Measurements from ENCODE around the gene ACYP1. TPM values are rescaled to one million over a fixed set of nuclear protein-coding genes. Genes with fewer than 3 reads are reported as not detected.
A peak's percentile ranks its signal among the peaks of the same experiment; 100 is the strongest.

The ACYP1 gene
- total RNA-seq, 3 donors from 2014 or later (not counting 1 experiment from before 2014, with no cell fraction given) = 13.3 to 17.4 (median 14.9) TPM

DNA sequence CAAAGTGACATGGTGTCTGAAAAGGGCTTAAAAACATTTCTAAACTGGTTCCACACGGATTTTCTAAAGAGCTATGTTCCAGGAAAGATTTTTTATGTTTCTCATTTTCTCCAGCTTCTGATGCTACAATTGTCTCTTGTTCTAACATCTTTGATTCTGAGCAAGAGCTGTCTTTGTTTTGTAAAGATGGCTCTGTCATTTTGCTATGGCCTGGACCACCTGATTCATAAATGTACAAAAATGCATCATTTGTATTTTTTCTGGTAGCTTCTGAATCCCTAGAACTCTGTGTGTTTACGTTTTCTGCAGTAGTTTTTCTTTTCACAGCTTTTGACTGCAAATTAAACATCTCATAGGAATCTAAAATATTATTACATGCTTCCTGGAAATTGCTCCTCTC, 15.7 kb downstream of the ACYP1 start:
- no peak overlapping the region for H3K27ac ChIP-seq (ENCODE audit: low read length)
- Mint-ChIP-seq H3K4me3 (no peak overlapping the region), H3K36me3 (no peaks in the 10 kb centered on the region), H3K27ac (peak overlapping the region in 1 of 2 donors; percentile 12), H3K4me1 (peaks cover 20 to 55% of the 10 kb centered on the region in 2 donors), H3K9me3 (no peaks in the 10 kb centered on the region), H3K27me3 (ENCODE audit: low read depth in 2 of 2) (no peaks in the 10 kb centered on the region)
- H3K4me3 ChIP-seq (ENCODE audit: low read length) = no peak overlapping the region
- intact Hi-C loops (cut with micrococcal nuclease) = no loop called here
- H3K4me1 ChIP-seq (ENCODE audit: control insufficient read depth, insufficient read depth, low read length) = peaks cover 8% of the 10 kb centered on the region
- ATAC-seq (no peak), DNase-seq (no peak)
- H3K36me3 ChIP-seq (ENCODE audit: control insufficient read depth, insufficient read depth, low read length) = no peaks in the 10 kb centered on the region
- WGBS (ENCODE audit: insufficient coverage) = 89% methylated on average over 2 of the region's 2 CpGs
- no peaks in the 10 kb centered on the region for H3K27me3 ChIP-seq (ENCODE audit: control insufficient read depth, insufficient read depth, low read length)
- no peaks in the 10 kb centered on the region for H3K9me3 ChIP-seq (ENCODE audit: control insufficient read depth, insufficient read depth, low read length)
- no peak for TF ChIP-seq CTCF (IDR thresholded peaks at IDR 0.05)

GRCh38 chr14:75047506-75047905, 16.3 kb downstream of the ACYP1 start:
- intact Hi-C loops (cut with micrococcal nuclease) = no loop called here
- no peaks in the 10 kb centered on the region for H3K9me3 Mint-ChIP-seq
- DNase-seq (no peak), ATAC-seq (no peak)
- Histone ChIP-seq H3K36me3 (ENCODE audit: control insufficient read depth, insufficient read depth, low read length) (no peaks in the 10 kb centered on the region), H3K4me1 (ENCODE audit: control insufficient read depth, insufficient read depth, low read length) (peaks cover 8% of the 10 kb centered on the region), H3K4me3 (ENCODE audit: low read length) (no peak overlapping the region), H3K27ac (ENCODE audit: low read length) (no peak overlapping the region), H3K9me3 (ENCODE audit: control insufficient read depth, insufficient read depth, low read length) (no peaks in the 10 kb centered on the region), H3K27me3 (ENCODE audit: control insufficient read depth, insufficient read depth, low read length) (no peaks in the 10 kb centered on the region)
- H3K4me1 Mint-ChIP-seq = peaks cover 20 to 50% of the 10 kb centered on the region in 2 donors
- H3K36me3 Mint-ChIP-seq = no peaks in the 10 kb centered on the region
- no peak overlapping the region for H3K4me3 Mint-ChIP-seq
- no peak for TF ChIP-seq CTCF (IDR thresholded peaks at IDR 0.05)
- no peak overlapping the region for H3K27ac Mint-ChIP-seq
- WGBS (ENCODE audit: insufficient coverage) = 97% methylated on average over 4 of the region's 4 CpGs
- H3K27me3 Mint-ChIP-seq (ENCODE audit: low read depth in 2 of 2) = no peaks in the 10 kb centered on the region

- no peaks in the 10 kb centered on the region for H3K27me3 ChIP-seq (ENCODE audit: control insufficient read depth, insufficient read depth, low read length)
- Mint-ChIP-seq H3K4me1 (peaks cover 20 to 50% of the 10 kb centered on the region in 2 donors), H3K27me3 (ENCODE audit: low read depth in 2 of 2) (no peaks in the 10 kb centered on the region), H3K9me3 (no peaks in the 10 kb centered on the region), H3K36me3 (no peaks in the 10 kb centered on the region), H3K27ac (no peak overlapping the region), H3K4me3 (no peak overlapping the region)
- H3K4me3 ChIP-seq (ENCODE audit: low read length) = no peak overlapping the region
- H3K4me1 ChIP-seq (ENCODE audit: control insufficient read depth, insufficient read depth, low read length) = peaks cover 8% of the 10 kb centered on the region
- peaks cover 4% of the 10 kb centered on the region for H3K36me3 ChIP-seq (ENCODE audit: control insufficient read depth, insufficient read depth, low read length)
- no peaks in the 10 kb centered on the region for H3K9me3 ChIP-seq (ENCODE audit: control insufficient read depth, insufficient read depth, low read length)
- intact Hi-C loops (cut with micrococcal nuclease) = no loop called here
- TF ChIP-seq CTCF (IDR thresholded peaks at IDR 0.05) = no peak
- H3K27ac ChIP-seq (ENCODE audit: low read length) = no peak overlapping the region
- 100% methylated on average over 3 of the region's 3 CpGs for WGBS (ENCODE audit: insufficient coverage)
- ATAC-seq (no peak), DNase-seq (no peak)
These were observed 16.9 kb downstream of the ACYP1 start for GRCh38 chr14:75046899-75047298.

DNA sequence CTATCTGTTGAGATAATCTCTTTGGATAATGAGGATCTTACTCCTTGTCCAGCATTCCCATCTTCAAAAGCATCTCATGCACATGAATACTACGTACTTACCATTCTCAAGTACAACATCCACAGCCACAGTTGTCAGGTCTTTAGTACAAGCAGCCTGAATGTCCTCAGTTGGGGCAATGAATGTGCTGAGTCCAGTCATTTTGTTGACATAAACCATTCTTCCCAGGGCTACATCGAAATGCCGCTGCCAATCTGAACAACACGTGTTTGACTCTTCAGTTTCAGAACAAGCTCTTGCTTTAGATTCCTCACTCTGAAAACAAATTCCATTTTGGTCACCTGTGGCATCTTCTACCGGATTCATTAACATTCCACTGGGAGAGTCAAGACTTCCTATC, 17.5 kb downstream of the ACYP1 start:
- Histone ChIP-seq H3K4me3 (ENCODE audit: low read length) (no peak overlapping the region), H3K36me3 (ENCODE audit: control insufficient read depth, insufficient read depth, low read length) (peaks cover 4% of the 10 kb centered on the region), H3K27me3 (ENCODE audit: control insufficient read depth, insufficient read depth, low read length) (no peaks in the 10 kb centered on the region), H3K27ac (ENCODE audit: low read length) (no peak overlapping the region), H3K9me3 (ENCODE audit: control insufficient read depth, insufficient read depth, low read length) (no peaks in the 10 kb centered on the region), H3K4me1 (ENCODE audit: control insufficient read depth, insufficient read depth, low read length) (peaks cover 8% of the 10 kb centered on the region)
- 99% methylated on average over 5 of the region's 5 CpGs for WGBS (ENCODE audit: insufficient coverage)
- DNase-seq = no peak
- H3K4me3 Mint-ChIP-seq = no peak overlapping the region
- intact Hi-C loops (cut with micrococcal nuclease) = no loop called here
- H3K9me3 Mint-ChIP-seq = no peaks in the 10 kb centered on the region
- no peak for TF ChIP-seq CTCF (IDR thresholded peaks at IDR 0.05)
- ATAC-seq = no peak
- H3K27ac Mint-ChIP-seq = no peak overlapping the region
- no peaks in the 10 kb centered on the region for H3K27me3 Mint-ChIP-seq (ENCODE audit: low read depth in 2 of 2)
- H3K4me1 Mint-ChIP-seq = peaks cover 16 to 47% of the 10 kb centered on the region in 2 donors
- no peaks in the 10 kb centered on the region for H3K36me3 Mint-ChIP-seq

Data from natural killer cell (primary cell).